ENCODE data around the gene COL4A3.

The COL4A3 gene

GRCh38 chr2:227179988-227180685 lies 15.7 kb downstream of the COL4A3 start:
- FAIRE-seq (no peak), DNase-seq (ENCODE audit: insufficient read length, low spot score) (no peak)
- TF ChIP-seq POLR2A (IDR thresholded peaks at IDR 0.05; ENCODE audit: low read depth, low read length) = no peak

- no peak for FAIRE-seq
- DNase-seq (ENCODE audit: insufficient read length, low spot score) = no peak
- TF ChIP-seq POLR2A (IDR thresholded peaks at IDR 0.05; ENCODE audit: low read depth, low read length) = no peak
These were observed 16.3 kb downstream of the COL4A3 start for GRCh38 chr2:227180770-227181169.

- FAIRE-seq (no peak), DNase-seq (ENCODE audit: insufficient read length, low spot score) (no peak)
- TF ChIP-seq POLR2A (IDR thresholded peaks at IDR 0.05; ENCODE audit: low read depth, low read length) = no peak
These were observed 18.3 kb downstream of the COL4A3 start for GRCh38 chr2:227182765-227183164.

GRCh38 chr2:227183657-227184367 lies 19.4 kb downstream of the COL4A3 start:
- TF ChIP-seq POLR2A (IDR thresholded peaks at IDR 0.05; ENCODE audit: low read depth, low read length) = no peak
- no peak for FAIRE-seq
- no peak for DNase-seq (ENCODE audit: insufficient read length, low spot score)

GRCh38 chr2:227185615-227186232 lies 21.3 kb downstream of the COL4A3 start:
- no peak for TF ChIP-seq POLR2A (IDR thresholded peaks at IDR 0.05; ENCODE audit: low read depth, low read length)
- FAIRE-seq = no peak
- no peak for DNase-seq (ENCODE audit: insufficient read length, low spot score)

GRCh38 chr2:227186751-227187150 lies 22.3 kb downstream of the COL4A3 start:
- FAIRE-seq = no peak

GRCh38 chr2:227188292-227188691 lies 23.9 kb downstream of the COL4A3 start:
- DNase-seq (ENCODE audit: insufficient read length, low spot score) (no peak), FAIRE-seq (no peak)
- no peak for TF ChIP-seq POLR2A (IDR thresholded peaks at IDR 0.05; ENCODE audit: low read depth, low read length)

More at GRCh38 chr2:227186751-227187150, 22.3 kb downstream of the COL4A3 start:
- DNase-seq (ENCODE audit: insufficient read length, low spot score) = no peak
- no peak for TF ChIP-seq POLR2A (IDR thresholded peaks at IDR 0.05; ENCODE audit: low read depth, low read length)

- DNase-seq (ENCODE audit: insufficient read length, low spot score) (no peak), FAIRE-seq (no peak)
- TF ChIP-seq POLR2A (IDR thresholded peaks at IDR 0.05; ENCODE audit: low read depth, low read length) = no peak
These were observed 26.9 kb downstream of the COL4A3 start for GRCh38 chr2:227191367-227191766.

- TF ChIP-seq POLR2A (IDR thresholded peaks at IDR 0.05; ENCODE audit: low read depth, low read length) = no peak
- no peak for DNase-seq (ENCODE audit: insufficient read length, low spot score)
- no peak for FAIRE-seq
These were observed 28.1 kb downstream of the COL4A3 start for GRCh38 chr2:227192491-227192890.

GRCh38 chr2:227194219-227194618 lies 29.8 kb downstream of the COL4A3 start:
- DNase-seq (ENCODE audit: insufficient read length, low spot score) (no peak), FAIRE-seq (no peak)
- TF ChIP-seq POLR2A (IDR thresholded peaks at IDR 0.05; ENCODE audit: low read depth, low read length) = no peak

- no peak for DNase-seq (ENCODE audit: insufficient read length, low spot score)
- FAIRE-seq = no peak
- TF ChIP-seq POLR2A (IDR thresholded peaks at IDR 0.05; ENCODE audit: low read depth, low read length) = no peak
These were observed 34.4 kb downstream of the COL4A3 start for GRCh38 chr2:227198866-227199265.

- no peak for TF ChIP-seq POLR2A (IDR thresholded peaks at IDR 0.05; ENCODE audit: low read depth, low read length)
- no peak for DNase-seq (ENCODE audit: insufficient read length, low spot score)
- no peak for FAIRE-seq
These were observed 37.3 kb downstream of the COL4A3 start for GRCh38 chr2:227201771-227202170.

GRCh38 chr2:227204452-227204851 lies 40.0 kb downstream of the COL4A3 start:
- no peak for TF ChIP-seq POLR2A (IDR thresholded peaks at IDR 0.05; ENCODE audit: low read depth, low read length)
- DNase-seq (ENCODE audit: insufficient read length, low spot score) = no peak
- no peak for FAIRE-seq

GRCh38 chr2:227205701-227206100 lies 41.3 kb downstream of the COL4A3 start:
- no peak for TF ChIP-seq POLR2A (IDR thresholded peaks at IDR 0.05; ENCODE audit: low read depth, low read length)
- no peak for DNase-seq (ENCODE audit: insufficient read length, low spot score)
- FAIRE-seq = no peak

GRCh38 chr2:227206406-227206805 lies 42.0 kb downstream of the COL4A3 start:
- no peak for TF ChIP-seq POLR2A (IDR thresholded peaks at IDR 0.05; ENCODE audit: low read depth, low read length)
- DNase-seq (ENCODE audit: insufficient read length, low spot score) = no peak
- no peak for FAIRE-seq

Data from H54 (cell line).